HG03571 (cell line): ENCODE measurements around the gene SMC1B.
"Not testable (repeated sequence)": the region's sequence is repeated elsewhere in the genome, so short reads cannot be mapped to it uniquely, and the experiment has no call there.

Experiments used
- ATAC-seq: cut with Tn5 transposase; IDR thresholded peaks from one replicate; pipeline ENCODE4 v1.9.1; 2021; ENCODE audit not compliant: unreplicated experiment

SMC1B gene

GRCh38 chr22:45413368-45414211, at the start of gene SMC1B, which contains the start of gene RIBC2:
Gene SMC1B, minus strand, starts transcription at chr22:45413599. Its CDS starts 32 bp downstream, at chr22:45413567.
Gene RIBC2, plus strand, starts transcription at chr22:45413693. Its CDS starts 194 bp downstream, at chr22:45413887.
- no peak for ATAC-seq

GRCh38 chr22:45462034-45462655, 48.7 kb upstream of the SMC1B start:
- no peak for ATAC-seq

GRCh38 chr22:45460288-45461109, 47.1 kb upstream of the SMC1B start:
- no peak for ATAC-seq

- ATAC-seq, result no peak
Observed at GRCh38 chr22:45459235-45459634, 45.8 kb upstream of the SMC1B start.

GRCh38 chr22:45458532-45458931, 45.1 kb upstream of the SMC1B start:
- ATAC-seq, result no peak

- no peak for ATAC-seq
Observed at GRCh38 chr22:45456811-45457210, 43.4 kb upstream of the SMC1B start.

GRCh38 chr22:45455621-45456020, 42.2 kb upstream of the SMC1B start:
- ATAC-seq, result no peak

GRCh38 chr22:45455212-45455611, 41.8 kb upstream of the SMC1B start:
- ATAC-seq, result no peak

- ATAC-seq, result no peak
Observed at GRCh38 chr22:45454275-45454674, 40.9 kb upstream of the SMC1B start.

- ATAC-seq, result no peak
Observed at GRCh38 chr22:45453764-45454163, 40.4 kb upstream of the SMC1B start.

GRCh38 chr22:45452565-45453379, 39.4 kb upstream of the SMC1B start:
- no peak for ATAC-seq

GRCh38 chr22:45451972-45452371, 38.6 kb upstream of the SMC1B start:
- ATAC-seq, result no peak

GRCh38 chr22:45450921-45451651, 37.7 kb upstream of the SMC1B start:
- ATAC-seq, result no peak

- ATAC-seq, result no peak
Observed at GRCh38 chr22:45450101-45450785, 36.8 kb upstream of the SMC1B start.

GRCh38 chr22:45449442-45449841, 36.0 kb upstream of the SMC1B start:
- not testable (repeated sequence) for ATAC-seq

GRCh38 chr22:45448431-45448830, 35.0 kb upstream of the SMC1B start:
- no peak for ATAC-seq

- ATAC-seq, result not testable (repeated sequence)
Observed at GRCh38 chr22:45447596-45447995, 34.2 kb upstream of the SMC1B start.

- ATAC-seq, result no peak
Observed at GRCh38 chr22:45446216-45446615, 32.8 kb upstream of the SMC1B start.

- ATAC-seq, result no peak
Observed at GRCh38 chr22:45445031-45445710, 31.8 kb upstream of the SMC1B start.
